WTC11 (cell line): ENCODE results near the gene RBL1. TPM values are rescaled to one million over a fixed set of nuclear protein-coding genes. Genes with fewer than 3 reads are reported as not detected.

Experiments
- ZNF532 ChIP-seq: fragments of 250-450 bp; sonication (Bioruptor Pico); IDR thresholded peaks from 2 replicates; pipeline ENCODE4 v1.9.0; 2021; ENCODE audit warnings: mild to moderate bottlenecking, borderline replicate concordance
- total RNA-seq: library from RNA; stranded (reverse); gene quantifications from 3 replicates; pipeline ENCODE4 v1.2.3, GENCODE V29; 2021

Gene RBL1
- total RNA-seq, 1 experiment from 2014 or later: 11.1 TPM

- TF ChIP-seq ZNF532 (CRISPR knock-in tag): no peak
Observed at GRCh38 chr20:36950414-36951197, 145.2 kb downstream of the RBL1 start (continued).

Other genes starting within 250 kb of the RBL1 start
- gene TLDC2, start 219.9 kb downstream of the RBL1 start, total RNA-seq: 0.09 to 0.25 TPM (median 0.17 TPM) in 3 replicates
- 31.0 to 34.9 TPM (median 34.2 TPM) in 3 replicates for gene SAMHD1, start 144.3 kb downstream of the RBL1 start, total RNA-seq
- gene RPN2, start 83.3 kb upstream of the RBL1 start, total RNA-seq: 205 to 233 TPM (median 227 TPM) in 3 replicates
- 0.50 to 0.92 TPM (median 0.89 TPM) in 3 replicates for gene MROH8, start 83.6 kb upstream of the RBL1 start, total RNA-seq
- gene GHRH, start 165.8 kb upstream of the RBL1 start, total RNA-seq: 0.74 TPM in 1 of 3 replicates, not detected in the others
- gene MANBAL, start 193.7 kb upstream of the RBL1 start, total RNA-seq: 41.7 to 48.6 TPM (median 48.5 TPM) in 3 replicates